ENCODE measurements around the gene GALNT2.

Gene GALNT2

DNA sequence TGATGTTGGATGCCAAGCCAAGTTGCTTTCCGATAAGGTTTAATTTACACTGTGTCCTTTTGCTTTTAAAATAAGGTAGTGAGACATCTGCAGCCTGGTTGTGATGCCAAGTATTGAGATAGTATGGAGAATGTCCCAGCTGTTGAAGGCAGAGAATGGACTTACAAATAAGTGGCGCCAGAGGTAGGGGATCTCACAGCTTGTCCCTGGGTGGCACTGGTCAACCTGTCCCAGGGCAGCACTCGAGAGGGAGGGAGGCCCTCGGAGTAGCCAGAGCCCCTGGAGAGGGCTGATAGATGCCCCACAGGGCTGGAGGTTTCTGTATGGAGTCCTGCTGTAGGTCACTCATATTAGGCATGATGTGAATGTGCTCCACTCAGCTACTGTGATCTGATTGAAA lies 98.5 kb downstream of the GALNT2 start:
- DNase-seq (ENCODE audit: low read depth), result no peak

DNA sequence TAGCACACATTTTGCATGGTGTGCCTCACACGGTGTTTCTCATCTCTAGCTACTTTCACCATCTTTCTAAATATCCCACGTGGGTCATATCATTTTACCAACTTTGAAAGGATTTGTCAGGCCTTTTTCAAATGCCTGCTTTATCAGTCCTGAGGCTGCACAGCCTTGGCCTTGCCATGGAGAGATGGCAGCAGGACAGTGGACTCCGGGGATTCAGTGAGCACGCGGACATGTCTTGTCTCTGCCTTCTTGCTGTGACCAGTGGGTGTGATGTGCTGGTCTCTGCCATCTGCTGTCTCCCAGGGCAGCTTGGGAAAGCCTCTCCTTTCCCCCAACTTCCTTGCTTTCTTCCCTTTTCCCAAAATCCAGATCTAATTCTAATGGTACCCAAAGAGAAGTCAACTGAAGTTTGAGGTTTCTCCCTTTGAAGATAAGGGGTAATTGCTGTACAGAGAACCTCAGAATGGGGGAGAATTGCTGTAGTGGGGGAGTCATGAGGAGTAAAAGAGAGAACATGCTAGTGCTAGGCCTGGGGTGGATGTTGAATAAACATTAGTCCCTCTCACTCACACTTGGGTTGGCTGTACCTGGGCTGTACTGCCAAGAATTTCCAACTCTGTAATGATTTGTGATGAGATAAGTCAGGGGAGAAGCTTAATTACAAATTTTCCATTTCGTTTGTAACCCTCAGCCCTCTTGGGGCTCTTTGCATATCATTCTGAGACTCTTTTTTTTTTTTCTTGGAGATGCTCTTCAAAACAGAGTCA lies 99.5 kb downstream of the GALNT2 start:
- DNase-seq (ENCODE audit: low read depth), result no peak

DNA sequence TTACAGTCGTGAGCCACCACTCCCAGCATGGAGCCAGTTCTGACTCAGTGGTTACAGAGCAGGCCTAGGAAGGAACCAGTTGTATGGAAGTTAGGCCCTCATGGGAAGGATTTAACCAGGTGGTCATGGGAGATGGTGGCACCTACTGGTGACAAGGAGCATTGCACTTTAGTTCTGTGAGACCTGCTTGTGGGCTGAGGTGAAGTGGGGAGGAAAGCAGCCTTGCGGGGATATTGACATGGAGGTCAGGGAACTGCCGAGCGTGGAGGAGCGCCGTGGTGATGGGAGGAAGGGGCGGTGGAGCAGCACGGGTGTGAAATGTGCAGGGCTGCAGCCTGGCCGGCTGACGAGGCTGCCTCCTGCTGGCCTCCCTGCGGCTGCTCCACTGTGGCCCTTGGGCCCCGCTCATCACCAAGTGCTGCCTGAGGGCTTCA lies 100.4 kb downstream of the GALNT2 start:
- DNase-seq (ENCODE audit: low read depth), result peak; percentile 2

DNA sequence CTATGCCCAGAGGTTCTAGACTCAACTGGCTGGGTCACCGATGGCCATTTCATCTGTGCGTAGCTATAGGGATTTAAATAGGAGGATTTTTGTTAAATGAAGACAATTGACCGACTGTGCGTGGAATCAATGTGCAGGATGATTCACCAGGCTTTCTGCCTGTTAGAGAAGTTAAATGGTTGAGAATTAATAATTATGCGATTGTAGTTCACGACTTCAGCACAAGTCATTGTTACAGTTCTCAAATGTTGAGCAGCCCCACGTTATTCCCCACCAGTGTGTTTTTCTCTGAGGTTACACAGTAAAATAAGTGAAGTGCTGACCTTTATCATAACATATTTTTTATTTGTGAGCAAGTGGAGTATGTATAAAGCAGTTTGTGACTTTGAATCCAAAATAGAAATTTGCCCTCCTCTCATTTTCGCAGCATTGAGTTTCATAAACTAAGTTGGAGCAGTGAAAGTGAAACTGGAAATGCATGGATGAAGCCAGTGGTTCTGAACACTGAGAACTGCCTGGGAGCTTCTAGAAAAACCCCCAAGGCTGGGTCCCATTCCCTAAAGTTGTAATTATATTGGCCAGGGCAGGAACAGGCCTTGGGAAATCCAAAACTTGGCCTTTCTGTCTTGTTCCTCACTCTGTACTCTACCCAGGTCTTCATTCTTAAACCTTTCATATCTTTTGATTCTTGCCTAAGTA lies 102.6 kb downstream of the GALNT2 start:
- DNase-seq (ENCODE audit: low read depth), result no peak

DNA sequence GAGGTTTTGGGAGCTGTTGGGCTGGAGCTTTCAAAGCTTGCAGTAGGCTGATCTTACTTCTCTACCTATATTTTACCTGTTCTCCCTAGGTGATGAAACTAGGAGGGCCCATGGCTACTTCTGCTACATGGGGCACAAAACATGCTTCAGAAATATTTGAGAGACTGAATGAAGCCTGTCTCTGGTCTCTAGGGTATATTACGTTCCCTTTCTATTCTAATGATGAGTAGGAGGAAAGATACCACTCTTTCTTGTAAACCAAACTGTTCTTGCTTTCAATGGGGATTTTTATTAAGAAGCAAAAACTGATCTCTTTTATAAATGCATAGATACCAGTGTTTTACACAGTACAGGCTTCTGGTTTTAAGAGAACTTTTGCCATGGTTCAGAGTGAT lies 103.1 kb downstream of the GALNT2 start:
- no peak for DNase-seq (ENCODE audit: low read depth)

DNA sequence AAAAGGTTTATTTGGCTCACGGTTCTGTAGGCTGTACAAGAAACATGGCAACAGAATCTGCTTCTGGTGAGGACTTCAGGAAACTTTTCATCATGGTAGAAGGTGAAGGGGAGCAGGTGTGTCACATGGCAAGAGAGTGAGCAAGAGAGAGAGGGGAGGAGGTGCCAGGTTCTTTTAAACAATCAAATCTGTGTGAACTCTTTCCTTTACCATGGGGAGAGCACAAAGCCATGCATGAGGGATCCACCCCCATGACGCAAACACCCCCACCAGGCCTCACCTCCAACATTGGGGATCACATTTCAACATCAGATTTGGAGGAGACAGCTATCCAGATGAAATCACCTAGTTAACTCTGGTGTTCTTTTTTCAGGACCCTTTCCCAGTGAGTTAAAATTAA lies 103.6 kb downstream of the GALNT2 start:
- DNase-seq (ENCODE audit: low read depth), result no peak

DNA sequence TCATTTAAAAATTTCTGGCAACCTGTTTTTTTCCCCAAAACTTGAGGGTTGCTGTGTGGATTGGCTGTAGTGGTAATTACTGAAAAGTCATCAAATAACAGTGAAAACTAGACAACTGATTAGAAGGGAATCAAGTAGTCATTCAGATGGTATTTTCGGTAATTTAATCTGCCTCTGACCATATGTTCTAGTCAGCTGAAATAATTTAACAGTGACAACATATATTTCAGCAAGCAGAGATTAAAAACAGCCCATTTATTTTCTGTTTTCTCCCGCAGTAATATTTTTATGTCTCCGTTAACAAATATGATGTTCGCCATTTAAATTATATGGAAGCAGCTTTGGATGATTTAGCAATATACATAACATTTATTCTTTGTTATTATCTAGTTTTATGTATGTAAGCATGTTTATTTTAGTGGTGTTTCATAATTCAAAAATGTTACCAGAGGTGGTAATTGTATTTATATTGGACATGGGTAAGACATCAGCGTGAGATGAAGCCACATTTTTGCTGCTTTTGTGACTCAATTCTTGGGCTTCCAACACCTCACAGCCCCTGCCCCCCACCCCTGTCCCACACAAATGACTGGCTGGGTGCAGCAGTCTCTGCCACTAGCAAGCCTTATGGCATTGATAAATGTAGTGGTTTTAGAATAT lies 104.4 kb downstream of the GALNT2 start:
- DNase-seq (ENCODE audit: low read depth), result no peak

DNA sequence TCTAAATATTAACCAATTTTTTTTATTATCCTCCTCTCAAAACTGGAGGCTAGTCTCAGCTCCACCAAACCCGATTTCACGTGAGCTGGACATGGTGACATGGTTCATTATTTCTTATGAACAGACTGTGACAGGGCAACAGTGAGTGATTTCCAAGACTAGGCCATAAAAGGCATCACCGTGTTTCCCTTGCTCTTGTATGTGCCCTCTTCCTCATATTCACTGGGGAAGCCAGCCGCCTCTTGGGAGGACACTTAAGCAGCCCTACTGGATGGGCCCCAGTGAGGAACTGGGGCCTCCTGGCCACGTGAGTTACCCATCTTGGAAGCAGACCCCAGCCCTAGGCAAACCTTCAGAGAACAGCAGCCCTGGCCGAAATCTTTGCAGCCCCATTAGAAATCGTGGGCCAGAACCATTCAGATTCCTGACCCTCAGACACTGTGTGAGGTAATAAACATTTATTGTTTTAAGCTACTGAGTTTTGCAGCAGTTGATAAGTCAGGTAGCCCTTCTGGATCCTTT lies 105.0 kb downstream of the GALNT2 start:
- DNase-seq (ENCODE audit: low read depth), result no peak

DNA sequence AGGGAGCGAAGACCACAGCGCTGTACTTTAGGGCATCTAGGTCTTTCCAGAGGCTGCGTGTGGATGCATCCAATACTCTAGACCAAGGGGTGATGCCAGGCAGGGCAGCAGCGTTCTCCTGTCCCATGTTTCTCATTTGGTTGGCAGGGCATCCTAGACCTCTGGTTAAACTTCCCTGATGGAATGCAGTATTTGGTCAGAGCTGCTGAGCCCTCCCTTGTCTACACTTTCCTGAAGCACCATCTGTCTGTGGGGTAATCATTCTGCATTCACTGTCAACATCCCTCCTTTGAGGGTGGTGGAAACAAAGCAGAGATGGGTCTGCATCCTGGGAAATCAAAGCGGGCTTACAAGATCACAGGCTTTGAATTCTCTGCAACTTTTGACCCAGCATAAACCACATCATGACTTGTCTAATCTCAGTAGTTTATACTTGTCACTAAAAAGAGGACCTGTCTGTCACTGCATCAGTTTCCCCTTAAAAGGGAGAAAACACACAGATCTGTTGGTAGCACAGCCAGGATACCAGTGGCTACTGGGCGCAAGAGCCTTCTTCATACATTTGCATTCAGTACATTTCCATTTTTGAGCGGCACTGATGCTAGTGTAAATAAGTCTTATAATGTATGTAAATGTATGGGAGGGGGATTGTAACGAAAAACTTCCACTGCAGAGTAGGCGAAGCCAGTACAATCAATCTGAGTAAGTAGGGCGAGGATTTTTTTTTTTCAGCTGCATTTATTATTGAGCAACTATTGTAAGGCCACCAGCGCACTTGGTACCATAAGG lies 106.3 kb downstream of the GALNT2 start:
- DNase-seq (ENCODE audit: low read depth), result no peak

DNA sequence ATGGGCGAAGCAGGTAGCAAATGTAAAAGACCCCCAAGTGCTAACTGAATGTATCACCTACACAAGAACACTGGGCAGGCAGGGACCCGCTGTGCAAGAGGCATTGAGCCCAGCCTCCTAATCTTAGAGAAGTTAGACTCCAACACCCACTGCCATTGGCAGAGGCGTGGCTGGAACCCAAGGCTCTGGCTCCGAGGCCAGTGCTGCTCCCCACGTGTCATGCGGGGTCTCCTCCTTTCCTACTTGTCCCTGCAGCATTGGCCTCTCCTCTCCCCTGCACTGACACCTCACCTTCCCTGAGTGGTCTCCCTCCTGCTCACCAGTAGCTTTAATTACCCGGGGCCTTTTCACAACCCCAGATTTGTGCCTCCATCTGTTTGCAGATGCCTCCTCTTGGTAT lies 107.0 kb downstream of the GALNT2 start:
- DNase-seq (ENCODE audit: low read depth), result no peak

DNA sequence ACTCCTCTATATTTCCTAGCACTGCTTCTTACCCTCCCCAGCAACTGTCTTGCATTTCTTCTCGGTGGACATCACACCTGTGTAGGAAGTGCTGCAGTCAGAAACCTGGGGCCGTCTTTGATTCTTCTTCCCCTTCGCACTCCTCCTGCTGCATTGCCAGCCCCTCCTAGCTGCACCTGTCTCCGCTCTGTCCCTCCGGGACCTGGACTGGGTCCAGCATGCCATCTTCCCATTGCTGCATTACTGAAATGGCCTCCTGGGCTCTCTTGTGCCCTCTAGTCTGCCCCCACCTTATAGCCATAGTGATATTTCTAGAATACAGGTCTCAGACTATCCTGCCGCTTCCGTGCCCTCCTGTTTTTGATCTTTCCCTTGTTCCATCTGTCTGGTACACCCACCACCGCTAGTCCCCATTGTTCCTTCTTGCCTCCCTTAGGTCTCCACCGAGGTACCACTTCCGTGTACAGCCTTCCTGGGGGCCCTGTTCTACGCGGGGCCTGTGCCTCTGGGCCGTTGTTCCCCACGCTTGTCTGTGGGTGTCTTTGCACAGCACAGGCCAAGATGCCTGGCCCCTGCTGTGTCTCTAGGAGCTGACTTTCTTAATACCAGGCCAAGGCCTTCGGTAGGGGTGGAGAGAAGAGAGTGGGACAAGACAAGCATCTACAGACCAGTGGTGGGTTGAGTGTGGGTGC lies 107.6 kb downstream of the GALNT2 start:
- no peak for DNase-seq (ENCODE audit: low read depth)

DNA sequence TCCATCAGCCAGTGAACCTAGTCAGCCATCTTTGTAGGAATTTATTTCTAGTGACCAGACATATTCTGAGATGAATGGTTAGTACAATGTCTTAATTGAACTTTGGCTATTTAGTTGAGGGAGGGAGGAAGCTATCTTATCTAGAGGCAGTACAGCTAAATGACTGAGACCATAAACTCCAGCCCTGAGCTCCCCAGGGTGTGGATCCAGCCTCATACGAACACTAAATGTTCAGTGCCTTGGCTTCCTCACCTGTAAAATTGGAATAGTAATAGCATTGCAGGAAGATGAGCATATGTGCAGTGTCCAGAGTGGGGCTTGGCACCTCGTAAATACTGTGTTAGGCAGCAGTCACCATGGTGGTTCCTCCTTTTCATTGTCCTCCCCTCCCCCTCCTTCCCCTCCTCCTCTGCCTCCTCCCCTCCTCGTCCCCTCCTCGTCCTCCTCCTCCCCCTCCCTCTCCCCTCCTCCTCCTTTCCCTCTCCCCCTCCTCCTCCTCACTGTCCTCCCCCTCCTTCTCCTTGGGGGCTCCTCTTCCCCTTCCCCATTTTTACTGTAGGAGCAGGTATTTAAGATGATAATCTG lies 108.2 kb downstream of the GALNT2 start:
- DNase-seq (ENCODE audit: low read depth), result no peak

DNA sequence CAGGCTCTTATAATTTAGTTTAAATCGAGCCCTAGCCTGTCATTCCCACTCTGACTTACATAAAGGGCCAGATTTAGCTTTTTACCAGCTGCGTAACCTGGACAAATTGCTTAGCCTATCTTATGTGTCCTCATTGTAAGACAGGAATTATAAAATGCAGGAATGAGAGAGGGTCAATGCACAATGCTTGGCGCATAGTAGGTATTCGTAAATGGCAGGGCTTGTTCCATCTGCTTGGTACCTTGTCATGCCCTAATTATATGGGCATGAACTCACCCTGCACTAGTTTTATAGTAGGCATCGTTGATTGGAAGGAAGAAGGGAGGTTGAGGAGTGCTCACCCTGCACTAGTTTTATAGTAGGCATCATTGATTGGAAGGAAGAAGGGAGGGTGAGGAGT lies 108.8 kb downstream of the GALNT2 start:
- DNase-seq (ENCODE audit: low read depth), result no peak

DNA sequence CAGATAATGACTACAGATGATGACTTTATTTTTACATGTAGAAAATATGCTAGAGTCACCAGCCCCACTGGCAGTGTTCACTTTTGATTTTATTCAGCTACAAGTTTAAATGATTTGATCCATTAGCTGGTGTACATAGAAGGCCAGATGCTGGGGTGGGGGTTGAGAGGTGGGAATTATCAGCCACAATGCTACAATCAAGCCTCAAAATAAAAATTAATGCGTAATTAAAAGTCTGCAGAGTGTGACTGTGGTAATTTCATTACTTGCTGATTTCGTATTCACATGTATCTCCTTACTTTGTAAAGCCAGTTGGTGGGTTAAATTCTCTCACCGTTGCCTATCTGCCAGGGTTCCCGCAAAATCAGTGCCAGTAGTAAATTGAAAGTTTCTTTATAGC lies 109.3 kb downstream of the GALNT2 start:
- DNase-seq (ENCODE audit: low read depth), result no peak

DNA sequence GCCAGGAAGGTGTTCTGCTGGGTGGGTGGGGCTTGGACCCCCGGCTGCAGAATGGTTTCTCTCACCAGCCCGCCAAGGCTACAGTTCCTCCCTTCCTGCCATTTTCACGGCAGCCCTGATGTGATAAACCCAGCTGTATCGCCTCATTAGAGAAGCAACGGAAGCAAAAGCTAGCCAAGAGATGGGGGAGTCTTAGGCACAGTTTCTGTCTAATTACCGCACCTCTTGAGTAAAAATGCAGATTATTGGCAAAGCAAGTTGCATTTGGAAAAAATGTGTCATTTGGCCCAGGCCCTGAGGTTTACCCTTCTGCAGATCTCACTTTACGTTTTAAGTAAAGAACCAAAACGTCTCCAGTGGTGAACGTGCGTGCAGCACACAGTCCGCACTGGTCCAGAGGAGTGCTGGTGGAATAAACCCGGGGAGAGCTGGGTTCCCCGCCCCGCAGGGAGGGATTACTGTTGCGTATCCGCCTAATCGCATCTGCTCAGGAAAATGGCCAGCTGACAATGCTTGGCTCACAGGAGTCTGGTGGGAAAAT lies 109.9 kb downstream of the GALNT2 start:
- DNase-seq (ENCODE audit: low read depth), result no peak

DNA sequence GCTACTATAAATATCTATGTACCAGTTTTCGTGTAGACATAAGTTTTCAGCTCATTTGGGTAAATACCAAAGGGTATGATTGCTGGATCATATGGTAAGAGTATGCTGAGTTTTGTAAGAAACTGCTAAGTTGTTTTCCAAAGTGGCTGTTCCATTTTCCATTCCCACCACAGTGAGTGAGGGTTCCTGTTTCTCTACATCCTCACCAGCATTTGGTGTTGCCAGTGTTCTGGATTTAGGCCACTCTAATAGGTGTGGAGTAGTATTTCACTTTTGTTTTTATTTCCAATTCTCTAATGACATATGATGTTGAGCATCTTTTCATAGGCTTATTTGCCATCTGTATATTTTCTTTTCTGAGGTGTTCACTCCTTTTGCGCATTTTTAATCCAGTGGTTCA lies 112.2 kb downstream of the GALNT2 start:
- no peak for DNase-seq (ENCODE audit: low read depth)

DNA sequence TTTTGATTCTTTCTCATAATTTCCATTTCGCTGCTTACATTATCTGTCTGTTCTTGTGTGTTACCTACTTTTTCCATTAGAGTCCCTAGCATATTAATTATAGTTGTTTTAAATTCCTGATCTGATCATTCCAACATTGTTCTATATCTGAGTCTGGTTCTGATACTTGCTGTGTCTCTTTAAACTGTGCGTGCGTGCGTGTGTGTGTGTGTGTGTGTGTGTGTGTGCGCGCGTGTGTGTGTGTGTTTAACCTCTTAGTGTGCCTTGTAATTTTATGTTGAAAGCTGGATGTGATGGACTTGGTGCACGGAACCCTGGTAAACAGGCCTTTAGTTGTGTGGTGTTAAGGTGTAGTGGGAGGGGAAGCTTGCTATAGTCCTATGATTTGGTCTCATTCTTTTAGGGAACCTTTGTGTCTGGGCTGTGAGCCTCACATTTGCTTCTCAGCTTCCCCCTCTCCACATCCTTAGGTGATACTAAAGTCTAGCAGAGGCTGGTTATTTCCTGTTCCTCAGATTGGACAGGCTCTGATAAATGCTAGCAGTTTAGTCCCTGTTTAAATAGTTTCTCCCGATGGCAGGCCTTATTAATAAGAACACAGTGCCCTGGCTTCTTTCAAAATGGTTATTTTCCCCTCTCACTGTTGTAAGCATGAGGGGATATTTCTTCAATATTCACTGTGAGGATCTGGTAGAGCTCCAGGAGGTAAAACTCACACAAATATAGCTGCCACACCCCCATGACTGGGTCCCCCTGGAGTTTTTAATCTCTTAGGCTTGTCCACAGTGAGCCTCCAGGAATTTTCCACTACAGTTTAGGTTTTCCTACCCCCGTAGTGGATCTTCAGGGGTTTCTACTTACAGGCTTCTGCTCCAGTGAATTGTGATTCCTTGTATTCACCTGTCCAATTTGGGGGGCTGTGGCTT lies 118.3 kb downstream of the GALNT2 start:
- no peak for DNase-seq (ENCODE audit: low read depth)

DNA sequence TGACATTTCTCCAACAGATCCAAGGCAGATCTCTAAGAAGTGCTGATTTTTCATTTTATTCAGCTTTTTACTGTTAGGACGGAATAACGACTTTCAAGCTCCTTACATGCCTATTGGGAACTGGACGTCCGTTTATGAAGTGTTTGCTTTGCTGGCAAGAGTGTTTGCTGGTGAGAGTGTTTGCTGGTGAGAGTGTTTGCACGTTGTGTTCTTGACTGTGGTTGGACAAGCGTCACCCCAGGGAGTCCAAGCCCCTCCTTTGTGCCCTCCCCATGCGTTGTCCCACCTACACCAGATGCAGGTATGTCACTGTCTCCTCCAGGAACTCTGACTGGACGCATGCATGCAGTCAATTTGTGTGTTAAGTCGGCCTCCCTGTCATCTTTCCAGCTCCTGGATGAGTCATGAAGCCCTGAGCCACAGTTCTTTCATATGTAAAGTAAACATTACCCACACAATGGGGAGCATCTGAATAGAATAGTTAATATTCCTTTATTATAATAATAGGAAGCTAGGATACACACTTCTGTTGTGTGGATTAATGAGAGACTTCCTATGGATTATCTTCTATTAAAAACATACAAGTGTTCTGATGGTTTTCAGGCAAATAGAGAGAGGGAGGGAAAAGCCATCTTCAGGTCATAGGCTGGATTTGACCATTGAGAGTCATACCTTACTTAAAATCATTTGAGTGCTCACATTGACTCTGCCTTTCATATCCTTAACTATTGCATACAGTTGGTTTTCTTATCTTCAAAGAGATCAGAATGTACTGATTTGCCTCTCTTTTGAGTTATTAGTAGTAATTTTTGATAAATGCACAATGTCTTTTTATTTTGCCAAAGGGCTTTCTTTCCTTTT lies 119.2 kb downstream of the GALNT2 start:
- no peak for DNase-seq (ENCODE audit: low read depth)

DNA sequence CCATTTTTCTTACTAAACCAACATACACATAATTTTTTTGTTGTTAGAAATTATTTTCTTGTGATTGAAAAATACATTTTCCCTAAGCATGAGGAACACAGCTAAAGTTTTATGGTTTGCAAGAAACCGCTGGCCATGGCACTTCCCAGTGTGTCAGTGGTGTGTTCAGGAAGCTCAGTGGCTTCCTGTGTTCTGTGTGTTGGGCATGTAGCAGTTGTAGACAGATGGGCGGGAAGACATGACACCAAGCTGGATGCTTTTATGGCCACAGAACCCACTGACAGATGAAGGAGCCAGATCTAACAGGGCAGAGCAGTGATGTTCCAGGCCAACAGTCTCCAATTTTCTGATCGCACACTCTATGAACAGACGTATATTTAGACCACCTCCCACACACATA lies 119.8 kb downstream of the GALNT2 start:
- DNase-seq (ENCODE audit: low read depth), result no peak

Data from activated T-helper 9 cell treated with anti-CD3 and anti-CD28 coated beads, Interleukin-2, amount 50 U/mL, for 16 hours (primary cell).